Neuronal stem cell (in vitro differentiated cells): Measurements from ENCODE around the gene CD300LF.

ENCODE experiments used
- DNase-seq: peaks from one replicate; pipeline ENCODE4 v3.0.0-alpha.2; 2013; ENCODE audit warnings: low spot score
- H2AFZ ChIP-seq: one replicate; pipeline ENCODE4 v1.6.1; 2013; ENCODE audit warnings: mild to moderate bottlenecking, low read length, inconsistent platforms
- H2AK5ac ChIP-seq: 2 replicates; pipeline ENCODE4 v1.6.1; 2013; ENCODE audit warnings: low read depth, mild to moderate bottlenecking, inconsistent platforms, low read length, moderate library complexity, mixed read lengths
- H2BK120ac ChIP-seq: 2 replicates; pipeline ENCODE4 v1.6.1; 2013; ENCODE audit warnings: low read depth, mild to moderate bottlenecking, inconsistent platforms, low read length, moderate library complexity, mixed read lengths
- H2BK12ac ChIP-seq: one replicate; pipeline ENCODE4 v1.6.1; 2013; ENCODE audit warnings: low read length, inconsistent platforms
- H2BK15ac ChIP-seq: 2 replicates; pipeline ENCODE4 v1.6.1; 2013; ENCODE audit warnings: mild to moderate bottlenecking, low read length, inconsistent platforms, mixed read lengths
- H2BK5ac ChIP-seq: one replicate; pipeline ENCODE4 v1.6.1; 2013; ENCODE audit warnings: inconsistent platforms, mild to moderate bottlenecking, low read length, moderate library complexity
- H3K14ac ChIP-seq: one replicate; pipeline ENCODE4 v1.6.1; 2013; ENCODE audit warnings: low read length, inconsistent platforms
- H3K18ac ChIP-seq: 2 replicates; pipeline ENCODE4 v1.6.1; 2013; ENCODE audit warnings: low read length, inconsistent platforms
- H3K23ac ChIP-seq: 2 replicates; pipeline ENCODE4 v1.6.1; 2013; ENCODE audit warnings: low read depth, mild to moderate bottlenecking, mixed read lengths, low read length, inconsistent platforms; ENCODE audit not compliant: poor library complexity
- H3K27ac ChIP-seq: replicated peaks from 3 replicates; pipeline ENCODE4 v1.5.1; 2013; ENCODE audit warnings: low read length, inconsistent platforms
- H3K27me3 ChIP-seq, 3 experiments: 2 replicates each; pipeline ENCODE4 v1.6.1; 2013; ENCODE audit warnings: low read length in 3 of 3, mild to moderate bottlenecking in 2 of 3, inconsistent platforms in 1 of 3, low read depth in 1 of 3, mixed read lengths in 1 of 3, moderate library complexity in 1 of 3; ENCODE audit not compliant: control insufficient read depth in 3 of 3, insufficient read depth in 3 of 3
- H3K36me3 ChIP-seq, 2 donors: replicated peaks in 1 of 2; 2 replicates each; pipeline ENCODE4 v1.6.1; 2013; ENCODE audit warnings: low read length in 2 of 2; ENCODE audit not compliant: control insufficient read depth in 2 of 2, insufficient read depth in 2 of 2
- H3K4ac ChIP-seq: 2 replicates; pipeline ENCODE4 v1.6.1; 2013; ENCODE audit warnings: inconsistent platforms, mild to moderate bottlenecking, low read length, moderate library complexity
- H3K4me1 ChIP-seq, 2 donors: 1 replicate in 1 of 2; 2 replicates in 1 of 2; pipeline ENCODE4 v1.6.1; 2013; ENCODE audit warnings: low read length in 2 of 2, low read depth in 1 of 2; ENCODE audit not compliant: control insufficient read depth in 2 of 2, insufficient read depth in 1 of 2
- H3K4me2 ChIP-seq: one replicate; pipeline ENCODE4 v1.6.1; 2013; ENCODE audit warnings: mild to moderate bottlenecking, low read length, inconsistent platforms; ENCODE audit not compliant: insufficient read depth, poor library complexity, severe bottlenecking
- H3K4me3 ChIP-seq, 2 donors: 2 replicates each; pipeline ENCODE4 v1.5.1; 2013; ENCODE audit warnings: low read length in 2 of 2, mild to moderate bottlenecking in 2 of 2, inconsistent platforms in 1 of 2, moderate library complexity in 1 of 2
- H3K79me1 ChIP-seq: one replicate; pipeline ENCODE4 v1.6.1; 2013; ENCODE audit warnings: low read depth, mild to moderate bottlenecking, inconsistent platforms, low read length, moderate library complexity
- H3K9ac ChIP-seq: one replicate; pipeline ENCODE4 v1.6.1; 2013; ENCODE audit warnings: mild to moderate bottlenecking, low read depth, low read length, inconsistent platforms; ENCODE audit not compliant: poor library complexity
- H3K9me3 ChIP-seq, 2 donors: replicated peaks in 1 of 2; 2 replicates each; pipeline versions ENCODE3 to v1.6.1; 2013; ENCODE audit warnings: low read length in 2 of 2, mild to moderate bottlenecking in 2 of 2, inconsistent platforms in 1 of 2, low read depth in 1 of 2, mixed read lengths in 1 of 2, moderate library complexity in 1 of 2; ENCODE audit not compliant: control insufficient read depth in 2 of 2, insufficient read depth in 1 of 2
- H4K8ac ChIP-seq: one replicate; pipeline ENCODE4 v1.6.1; 2013; ENCODE audit warnings: low read depth, mild to moderate bottlenecking, inconsistent platforms, low read length, moderate library complexity
- H4K91ac ChIP-seq: one replicate; pipeline ENCODE4 v1.6.1; 2013; ENCODE audit warnings: low read length, low read depth, mild to moderate bottlenecking, inconsistent platforms; ENCODE audit not compliant: poor library complexity
- WGBS, 2 donors: extraction: QIAGEN DNeasy Blood & Tissue Kit; methylation state at CpG; one replicate each; pipeline ENCODE4 v1.1.7; 2013; ENCODE audit warnings: missing lambda C conversion rate in 2 of 2, mixed read lengths in 1 of 2; ENCODE audit not compliant: insufficient read length in 2 of 2, insufficient replicate concordance in 1 of 2; ENCODE audit errors: extremely low coverage in 2 of 2; 5-methylcytosine and 5-hydroxymethylcytosine counted together

The CD300LF gene

DNA sequence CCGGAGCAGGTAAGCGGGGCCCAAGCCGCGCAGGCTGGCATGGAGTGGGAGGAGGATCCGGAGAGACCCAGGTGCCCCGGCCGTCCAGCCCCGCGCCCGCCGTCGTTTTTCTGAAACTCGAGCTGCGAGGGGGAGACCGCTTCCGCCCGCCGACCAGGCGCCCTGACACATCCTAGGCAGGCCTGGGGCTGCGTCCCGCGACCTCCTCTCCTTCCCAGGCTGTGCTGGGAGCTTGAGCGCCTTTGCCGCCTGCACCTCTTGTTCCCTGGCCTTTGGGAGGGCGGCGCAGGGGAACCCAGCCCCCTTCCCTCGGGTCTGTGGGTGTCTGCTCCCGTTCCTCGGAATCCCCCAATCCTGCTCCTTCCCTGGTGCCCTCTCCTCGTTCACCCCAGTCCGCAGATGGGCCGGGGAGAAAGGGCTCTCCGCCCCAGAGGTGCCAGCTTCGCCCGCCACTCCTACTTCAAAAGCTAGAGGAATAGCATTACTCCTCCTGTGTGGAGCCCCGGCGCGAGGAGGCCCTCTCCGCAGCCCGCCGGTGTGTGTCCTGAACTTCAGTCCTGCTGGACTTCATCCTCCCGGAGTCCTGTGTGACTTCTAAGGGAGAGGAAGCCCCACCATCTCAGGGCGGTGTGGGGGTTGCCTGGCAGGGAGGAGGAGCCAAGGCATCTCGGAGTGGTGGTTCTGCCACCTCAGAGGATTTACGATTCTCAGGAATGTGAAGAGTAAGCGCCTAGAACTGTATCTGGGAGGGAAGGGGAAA lies 36.7 kb upstream of the CD300LF start:
- peaks cover 39 to 44% of the 10 kb centered on the region in 2 donors for H3K4me1 ChIP-seq
- H3K14ac ChIP-seq: peak overlapping the region; percentile 91
- H4K8ac ChIP-seq: no peak overlapping the region
- peak overlapping the region; percentile 89 for H3K4me2 ChIP-seq
- peak overlapping the region; percentile 86 for H2AFZ ChIP-seq
- WGBS, 2 donors: no CpG with 5 or more reads among the region's 46 CpGs
- DNase-seq: no peak
- H3K23ac ChIP-seq: peak overlapping the region; percentile 94
- H3K36me3 ChIP-seq: peaks cover 0 to 21% of the 10 kb centered on the region in 2 donors
- H3K9ac ChIP-seq: peak overlapping the region; percentile 98
- H3K4ac ChIP-seq: no peak overlapping the region
- H2AK5ac ChIP-seq: no peak overlapping the region
- H2BK15ac ChIP-seq: no peak overlapping the region
- no peak overlapping the region for H2BK12ac ChIP-seq
- no peak overlapping the region for H2BK120ac ChIP-seq
- no peaks in the 10 kb centered on the region for H3K27me3 ChIP-seq
- H2BK5ac ChIP-seq: peak overlapping the region; percentile 95
- no peak overlapping the region for H3K27ac ChIP-seq
- peaks cover 17% of the 10 kb centered on the region for H3K79me1 ChIP-seq
- peak overlapping the region; percentile 85 to 95 for H3K4me3 ChIP-seq
- peak overlapping the region; percentile 95 for H3K18ac ChIP-seq
- no peak overlapping the region for H4K91ac ChIP-seq
- no peaks in the 10 kb centered on the region for H3K9me3 ChIP-seq

GRCh38 chr17:74748529-74749278 lies 36.0 kb upstream of the CD300LF start, which contains the start of gene NHERF1:
Gene NHERF1, plus strand, starts transcription at chr17:74748628. Its CDS starts 219 bp downstream, at chr17:74748847.
- Histone ChIP-seq H3K27me3 (no peaks in the 10 kb centered on the region), H3K4me2 (peak within 1 kb of the TSS; percentile 89), H2BK5ac (peak within 1 kb of the TSS; percentile 95), H3K18ac (peak within 1 kb of the TSS; percentile 95), H2AFZ (peak within 1 kb of the TSS; percentile 86), H3K79me1 (peaks cover 17% of the 10 kb centered on the region), H3K9ac (peak within 1 kb of the TSS; percentile 98), H4K8ac (no peak within 1 kb of the TSS), H2BK120ac (peak within 1 kb of the TSS; percentile 64), H4K91ac (no peak within 1 kb of the TSS), H3K4me3 (peak within 1 kb of the TSS; percentile 85 to 95), H3K9me3 (no peaks in the 10 kb centered on the region), H3K23ac (peak within 1 kb of the TSS; percentile 94), H2BK15ac (peak within 1 kb of the TSS; percentile 27), H3K4me1 (peaks cover 39 to 44% of the 10 kb centered on the region in 2 donors), H2AK5ac (peak within 1 kb of the TSS; percentile 79), H3K14ac (peak within 1 kb of the TSS; percentile 91), H3K27ac (peak within 1 kb of the TSS; percentile 18), H3K4ac (no peak within 1 kb of the TSS), H2BK12ac (no peak within 1 kb of the TSS), H3K36me3 (peaks cover 0 to 21% of the 10 kb centered on the region in 2 donors)
- DNase-seq: peak; percentile 92
- no CpG with 5 or more reads among the region's 90 CpGs for WGBS, 2 donors

- Histone ChIP-seq H3K79me1 (peaks cover 17% of the 10 kb centered on the region), H3K27ac (no peak overlapping the region), H2BK5ac (peak overlapping the region; percentile 60), H3K4me3 (peak overlapping the region in 1 of 2 donors; percentile 85), H2BK15ac (no peak overlapping the region), H4K91ac (no peak overlapping the region), H3K4me1 (peaks cover 39 to 44% of the 10 kb centered on the region in 2 donors), H3K36me3 (peaks cover 0 to 20% of the 10 kb centered on the region in 2 donors), H3K27me3 (no peaks in the 10 kb centered on the region), H3K9ac (no peak overlapping the region), H3K4me2 (peak overlapping the region; percentile 55), H2BK120ac (no peak overlapping the region), H4K8ac (no peak overlapping the region), H3K14ac (no peak overlapping the region), H3K9me3 (no peaks in the 10 kb centered on the region), H2AK5ac (no peak overlapping the region), H2AFZ (peak overlapping the region; percentile 80), H3K4ac (no peak overlapping the region), H3K23ac (no peak overlapping the region), H3K18ac (no peak overlapping the region), H2BK12ac (no peak overlapping the region)
- no CpG with 5 or more reads among the region's 34 CpGs for WGBS, 2 donors
- DNase-seq: no peak
Measured at GRCh38 chr17:74748279-74748528, 35.5 kb upstream of the CD300LF start.

DNA sequence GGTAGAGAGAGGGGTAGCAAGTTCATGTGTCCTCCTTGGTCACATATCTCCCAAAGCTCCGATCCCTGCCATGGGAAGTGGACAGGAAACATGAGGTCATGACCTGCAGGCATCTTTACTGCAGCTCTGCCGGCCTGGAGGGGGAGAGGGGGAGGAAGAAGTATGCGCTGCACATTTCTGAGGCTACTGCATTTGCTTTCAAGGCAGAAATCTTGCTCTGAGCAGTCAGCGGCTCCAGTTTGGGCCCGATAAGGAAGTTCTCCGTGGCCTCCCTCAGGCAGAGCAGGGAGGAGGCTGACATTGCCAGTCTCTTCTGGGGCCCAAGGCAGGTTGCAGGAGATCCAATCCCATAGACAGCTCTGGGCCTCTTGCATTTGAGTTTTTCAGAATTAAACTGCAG lies 34.2 kb upstream of the CD300LF start:
- no peak overlapping the region for H3K4me3 ChIP-seq
- peaks cover 0 to 9% of the 10 kb centered on the region in 2 donors for H3K36me3 ChIP-seq
- H3K14ac ChIP-seq: no peak overlapping the region
- DNase-seq: no peak
- no peak overlapping the region for H2BK12ac ChIP-seq
- H3K18ac ChIP-seq: peak overlapping the region; percentile 78
- H3K9ac ChIP-seq: no peak overlapping the region
- H4K91ac ChIP-seq: no peak overlapping the region
- H3K27me3 ChIP-seq: peaks cover 0 to under 1% (median 0%) of the 10 kb centered on the region in 3 experiments
- peaks cover 39 to 48% of the 10 kb centered on the region in 2 donors for H3K4me1 ChIP-seq
- no peak overlapping the region for H2AK5ac ChIP-seq
- no peak overlapping the region for H3K23ac ChIP-seq
- no peak overlapping the region for H3K4me2 ChIP-seq
- no peaks in the 10 kb centered on the region for H3K9me3 ChIP-seq
- no peak overlapping the region for H2BK120ac ChIP-seq
- peak overlapping the region; percentile 41 for H2AFZ ChIP-seq
- no peak overlapping the region for H2BK5ac ChIP-seq
- no CpG with 5 or more reads among the region's 6 CpGs for WGBS, 2 donors
- H3K27ac ChIP-seq: peak overlapping the region; percentile 50
- H3K79me1 ChIP-seq: peaks cover 17% of the 10 kb centered on the region
- no peak overlapping the region for H2BK15ac ChIP-seq
- H3K4ac ChIP-seq: no peak overlapping the region
- H4K8ac ChIP-seq: no peak overlapping the region
